Measurements from ENCODE around the gene MEA1.
A peak's percentile ranks its signal among the peaks of the same experiment; 100 is the strongest.
"Not testable (repeated sequence)": the region's sequence is repeated elsewhere in the genome, so short reads cannot be mapped to it uniquely, and the experiment has no call there.

The MEA1 gene

GRCh38 chr6:43009124-43009523 lies 4.6 kb downstream of the MEA1 start:
- DNase-seq (ENCODE audit: low spot score) = peak; percentile 63

GRCh38 chr6:43007126-43007525 lies 6.6 kb downstream of the MEA1 start:
- DNase-seq (ENCODE audit: low spot score) = no peak

- no peak for DNase-seq (ENCODE audit: low spot score)
These were observed 7.5 kb downstream of the MEA1 start for GRCh38 chr6:43006251-43006650.

GRCh38 chr6:43005844-43006243 lies 7.9 kb downstream of the MEA1 start:
- no peak for DNase-seq (ENCODE audit: low spot score)

GRCh38 chr6:43001843-43002242 lies 11.9 kb downstream of the MEA1 start:
- DNase-seq (ENCODE audit: low spot score) = no peak

- not testable (repeated sequence) for DNase-seq (ENCODE audit: low spot score)
These were observed 15.5 kb downstream of the MEA1 start for GRCh38 chr6:42998205-42998604.

- DNase-seq (ENCODE audit: low spot score) = no peak
These were observed 17.2 kb downstream of the MEA1 start for GRCh38 chr6:42996513-42996912.

GRCh38 chr6:42993445-42993844 lies 20.3 kb downstream of the MEA1 start:
- no peak for DNase-seq (ENCODE audit: low spot score)

GRCh38 chr6:42989923-42990322 lies 23.8 kb downstream of the MEA1 start:
- no peak for DNase-seq (ENCODE audit: low spot score)

- peak; percentile 41 for DNase-seq (ENCODE audit: low spot score)
These were observed 25.2 kb downstream of the MEA1 start for GRCh38 chr6:42988486-42989020.

- no peak for DNase-seq (ENCODE audit: low spot score)
These were observed 26.0 kb downstream of the MEA1 start for GRCh38 chr6:42987533-42988451.

- no peak for DNase-seq (ENCODE audit: low spot score)
These were observed 28.7 kb downstream of the MEA1 start for GRCh38 chr6:42984924-42985475.

GRCh38 chr6:42984001-42984923 lies 29.5 kb downstream of the MEA1 start, which contains the start of gene PPP2R5D:
Gene PPP2R5D (plus strand): TSS chr6:42984570. CDS start chr6:42984678, 108 bp downstream.
- peak; percentile 98 for DNase-seq (ENCODE audit: low spot score)

- DNase-seq (ENCODE audit: low spot score) = no peak
These were observed 31.9 kb downstream of the MEA1 start for GRCh38 chr6:42981836-42982235.

- DNase-seq (ENCODE audit: low spot score) = peak; percentile 60
These were observed 34.1 kb downstream of the MEA1 start for GRCh38 chr6:42979523-42980177.

GRCh38 chr6:42978839-42979522 lies 34.8 kb downstream of the MEA1 start, which contains the start of gene PEX6:
Gene PEX6 (minus strand): TSS chr6:42979181. CDS start chr6:42979150, 31 bp downstream.
- DNase-seq (ENCODE audit: low spot score) = peak; percentile 88

GRCh38 chr6:42978487-42978838 lies 35.3 kb downstream of the MEA1 start:
- DNase-seq (ENCODE audit: low spot score) = peak; percentile 60

- no peak for DNase-seq (ENCODE audit: low spot score)
These were observed 38.7 kb downstream of the MEA1 start for GRCh38 chr6:42974919-42975505.

- no peak for DNase-seq (ENCODE audit: low spot score)
These were observed 39.8 kb downstream of the MEA1 start for GRCh38 chr6:42973926-42974325.

GRCh38 chr6:42971746-42972327 lies 41.9 kb downstream of the MEA1 start:
- no peak for DNase-seq (ENCODE audit: low spot score)

Measured in hepatic stellate cell (primary cell).